GM19463 (cell line): ENCODE data around the gene C12orf42.
A peak's percentile ranks its signal among the peaks of the same experiment; 100 is the strongest.
"Not testable (repeated sequence)": the region's sequence is repeated elsewhere in the genome, so short reads cannot be mapped to it uniquely, and the experiment has no call there.

Source experiments
- ATAC-seq: cut with Tn5 transposase; IDR thresholded peaks from one replicate; pipeline ENCODE4 v1.9.1; 2021; ENCODE audit warnings: mild to moderate bottlenecking, moderate library complexity; ENCODE audit not compliant: unreplicated experiment

Gene C12orf42

DNA sequence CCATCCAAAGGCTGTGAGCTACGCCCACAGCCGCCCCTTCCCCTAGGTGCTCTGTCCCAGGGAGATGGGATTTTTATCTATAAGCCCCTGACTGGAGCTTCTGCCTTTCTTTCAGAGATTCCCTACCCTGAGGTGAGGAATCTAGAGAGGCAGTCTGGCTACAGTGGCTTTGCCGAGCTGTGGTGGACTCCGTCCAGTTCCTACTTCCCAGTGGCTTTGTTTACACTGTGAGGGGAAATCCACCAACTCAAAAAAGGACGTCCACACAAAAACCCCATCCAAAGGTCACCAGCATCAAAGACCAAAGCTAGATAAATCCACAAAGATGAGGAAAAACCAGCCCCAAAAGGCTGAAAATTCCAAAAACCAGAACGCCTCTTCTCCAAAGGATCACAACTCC, 70.1 kb downstream of the C12orf42 start:
- ATAC-seq, result not testable (repeated sequence)

DNA sequence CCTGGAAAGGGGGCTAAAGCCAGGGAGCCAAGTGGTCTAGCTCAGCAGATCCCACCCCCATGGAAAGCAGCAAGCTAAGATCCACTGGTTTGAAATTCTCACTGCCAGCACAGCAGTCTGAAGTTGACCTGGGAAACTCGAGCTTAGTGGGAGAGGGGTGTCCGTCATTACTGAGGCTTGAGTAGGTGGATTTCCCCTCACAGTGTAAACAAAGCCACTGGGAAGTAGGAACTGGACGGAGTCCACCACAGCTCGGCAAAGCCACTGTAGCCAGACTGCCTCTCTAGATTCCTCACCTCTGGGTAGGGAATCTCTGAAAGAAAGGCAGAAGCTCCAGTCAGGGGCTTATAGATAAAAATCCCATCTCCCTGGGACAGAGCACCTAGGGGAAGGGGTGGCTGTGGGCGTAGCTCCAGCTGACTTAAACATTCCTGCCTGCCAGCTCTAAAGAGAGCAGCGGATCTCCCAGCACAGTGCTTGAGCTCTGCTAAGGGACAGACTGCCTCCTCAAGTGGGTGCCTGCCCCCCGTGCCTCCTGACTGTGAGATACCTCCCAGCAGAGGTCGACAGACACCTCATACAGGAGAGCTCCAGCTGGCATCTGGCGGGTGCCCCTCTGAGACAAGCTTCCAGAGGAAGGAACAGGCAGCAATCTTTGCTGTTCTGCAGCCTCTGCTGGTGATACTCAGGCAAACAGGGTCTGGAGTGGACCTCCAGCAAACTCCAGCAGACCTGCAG, 70.8 kb downstream of the C12orf42 start:
- not testable (repeated sequence) for ATAC-seq

DNA sequence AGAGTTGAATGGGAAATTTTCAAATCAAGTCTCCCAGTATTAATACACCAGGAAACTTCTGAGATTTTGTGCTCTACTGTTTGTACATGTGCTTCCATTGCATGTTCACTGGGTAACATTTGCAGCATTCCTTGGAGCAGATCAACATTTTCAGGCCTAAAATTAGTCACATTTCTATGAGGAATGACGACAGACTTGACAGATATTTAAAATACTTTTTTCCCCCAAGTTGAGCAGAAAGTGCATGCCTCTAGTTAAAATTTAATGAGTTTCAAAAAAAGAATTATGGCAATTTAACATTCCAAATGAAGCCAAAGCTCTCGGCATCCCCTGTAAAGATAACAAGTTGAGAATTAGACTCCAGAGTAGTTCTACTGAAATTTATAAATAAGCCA, 72.3 kb downstream of the C12orf42 start:
- no peak for ATAC-seq

DNA sequence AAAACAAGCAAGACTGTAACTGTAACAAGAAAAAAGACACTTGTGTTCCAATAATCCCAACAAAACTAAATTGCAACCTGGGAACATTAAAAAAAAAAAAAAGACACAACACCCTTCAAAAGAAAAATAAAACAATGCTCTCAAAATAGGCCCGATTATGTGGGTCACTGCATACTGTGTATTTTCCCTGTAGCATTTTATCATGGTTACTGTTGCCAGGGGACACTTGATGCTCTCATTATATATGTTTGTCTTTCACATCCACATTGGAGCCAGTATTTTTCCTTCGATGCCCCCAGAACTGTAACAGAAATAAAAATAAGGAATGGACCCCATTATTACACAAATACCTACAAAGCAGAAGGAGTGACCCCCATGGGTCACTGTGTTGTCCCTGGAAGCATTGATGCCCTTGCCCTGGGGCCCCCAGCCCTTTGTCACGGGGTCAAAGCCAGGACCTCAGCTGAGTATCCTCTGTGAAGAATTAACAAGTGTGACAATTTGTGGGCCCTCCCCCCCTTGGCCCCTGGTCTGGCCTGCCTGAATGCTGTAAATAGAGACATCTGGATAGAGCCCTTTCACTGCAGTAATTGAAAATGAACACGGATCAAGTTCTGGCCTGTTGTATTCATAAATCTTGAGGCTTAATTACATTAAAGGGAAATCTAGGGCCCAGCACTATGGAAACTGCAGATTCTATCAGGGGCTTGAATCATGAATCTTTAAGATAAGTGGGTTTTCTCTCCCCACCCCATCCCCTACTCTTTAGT, 72.8 kb downstream of the C12orf42 start:
- no peak for ATAC-seq

DNA sequence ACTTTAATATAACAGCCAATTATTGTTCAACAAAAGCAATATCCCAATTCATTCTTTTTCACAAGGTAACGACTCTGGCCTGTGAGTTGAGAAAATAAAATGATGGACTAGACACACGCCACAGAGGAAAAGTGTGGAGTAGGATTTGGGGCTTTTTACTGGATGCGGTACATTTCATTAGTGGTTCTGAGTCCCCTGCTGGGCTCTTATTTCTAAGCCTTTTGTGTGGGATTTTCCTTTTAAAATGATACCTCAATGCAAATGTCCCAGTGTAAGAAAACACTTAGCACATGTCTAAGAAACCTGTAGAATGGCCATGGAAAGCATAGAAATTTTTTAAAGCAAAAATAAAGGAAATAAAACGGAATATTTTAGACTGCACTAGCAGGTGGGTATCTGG, 73.4 kb downstream of the C12orf42 start:
- ATAC-seq, result no peak

DNA sequence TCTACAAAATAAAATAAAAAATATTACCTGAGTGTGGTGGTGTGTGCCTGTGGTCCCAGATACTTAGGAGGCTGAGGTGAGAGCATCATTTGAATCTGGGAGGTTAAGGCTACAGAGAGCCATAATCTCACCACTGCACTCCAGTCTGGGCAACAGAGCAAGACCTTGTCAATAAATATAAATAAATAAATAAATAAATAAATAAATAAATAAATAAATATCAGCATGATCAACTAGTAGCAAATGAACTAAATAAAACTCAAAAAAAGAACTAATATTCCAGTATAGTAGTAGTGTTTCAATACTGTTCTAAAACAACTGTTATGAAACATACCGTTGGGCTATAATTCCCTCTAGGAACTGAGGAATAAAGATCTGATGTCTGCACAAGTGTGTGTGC, 74.4 kb downstream of the C12orf42 start:
- no peak for ATAC-seq

DNA sequence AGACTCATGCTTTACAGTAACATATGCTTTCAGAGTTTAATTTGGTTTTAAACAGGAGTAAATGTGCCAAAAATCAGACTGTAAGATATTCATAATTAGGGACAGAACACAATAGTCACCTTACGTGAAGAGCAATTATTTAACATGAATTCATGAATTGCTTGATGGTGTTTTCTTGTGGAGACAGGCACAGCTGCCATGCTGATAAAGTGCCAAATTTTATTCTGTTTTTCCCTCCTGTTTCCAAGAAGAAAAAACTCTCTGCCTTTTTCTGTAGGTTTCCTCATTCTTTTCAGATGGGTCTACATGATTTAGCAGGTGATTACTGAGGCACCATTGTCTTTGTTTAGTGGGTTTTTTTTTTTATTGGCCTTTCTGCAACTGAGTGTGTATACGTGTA, 80.1 kb downstream of the C12orf42 start:
- ATAC-seq, result no peak

DNA sequence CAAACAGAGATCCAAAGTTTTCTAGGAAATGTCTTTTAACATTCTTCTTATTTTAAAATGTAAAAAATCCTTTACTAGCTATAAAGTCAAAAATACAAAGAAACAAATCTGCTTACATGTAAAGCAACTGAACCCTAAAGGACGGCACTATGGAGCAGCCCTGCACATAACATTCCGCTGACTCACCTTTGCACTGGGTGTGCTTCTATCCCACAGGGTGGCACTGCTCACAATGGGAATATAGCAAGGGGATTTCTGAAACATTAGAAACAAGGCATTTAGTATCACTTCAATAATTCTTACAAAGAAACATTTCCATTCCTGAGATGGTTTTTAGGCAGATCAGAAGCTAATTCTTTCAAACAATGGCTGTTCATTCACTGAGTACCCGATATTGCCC, 94.3 kb downstream of the C12orf42 start:
- no peak for ATAC-seq

DNA sequence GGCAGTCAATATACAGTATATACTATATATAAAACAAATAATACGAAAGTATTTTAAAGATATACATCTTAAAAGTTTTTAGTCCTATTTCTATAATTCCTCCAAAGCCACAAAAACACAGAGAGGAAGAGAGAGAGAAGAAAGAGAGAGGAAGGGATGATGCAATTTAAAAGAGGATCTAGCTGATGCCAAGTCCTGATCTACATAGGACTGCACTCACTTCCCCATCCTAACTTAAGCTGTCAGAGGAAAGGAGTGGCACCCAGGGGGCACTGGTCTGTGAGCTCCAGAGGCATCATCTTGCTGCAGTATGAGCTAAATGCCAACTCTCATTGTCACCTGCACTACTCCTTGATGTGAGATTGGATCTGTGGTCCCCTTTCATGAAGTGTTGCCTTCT, 95.8 kb downstream of the C12orf42 start:
- no peak for ATAC-seq

DNA sequence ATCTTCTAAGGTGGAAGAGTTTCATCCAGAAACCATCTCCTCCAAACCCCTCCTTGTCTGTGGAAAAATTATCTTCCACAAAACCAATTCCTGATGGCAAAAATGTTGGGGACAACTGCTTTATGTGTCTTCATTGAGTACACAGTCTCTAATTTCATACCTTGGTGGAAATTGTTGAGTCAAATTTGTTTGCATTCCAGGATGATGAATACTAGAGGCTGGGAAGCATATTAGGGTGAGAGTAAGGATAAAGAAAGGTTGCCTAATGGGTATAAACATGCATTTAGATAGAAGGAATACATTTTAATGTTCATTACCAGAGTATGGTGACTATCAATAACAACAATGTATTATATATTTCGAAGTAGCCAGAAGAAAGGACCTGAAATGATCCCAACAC, 98.2 kb downstream of the C12orf42 start:
- no peak for ATAC-seq

DNA sequence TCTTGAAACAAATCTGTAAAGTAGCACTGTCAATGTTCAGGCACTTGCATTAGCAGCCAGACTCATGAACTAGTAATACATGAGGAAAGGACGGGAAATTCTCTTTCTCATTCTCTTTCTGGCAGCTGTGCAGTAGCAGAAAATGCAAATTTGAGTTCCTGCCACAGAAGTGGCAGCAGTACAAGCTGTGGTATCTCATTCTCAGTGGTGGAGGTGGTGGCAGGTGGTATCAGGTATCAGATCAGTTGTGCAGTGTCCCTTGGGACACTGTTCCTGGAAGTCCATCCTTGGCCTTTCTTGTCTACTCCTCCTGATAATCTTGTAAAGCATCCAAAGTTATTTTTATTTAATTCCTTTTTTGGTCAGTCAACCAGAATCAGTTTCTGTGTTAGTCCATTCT, 103.0 kb downstream of the C12orf42 start:
- peak; percentile 96 for ATAC-seq

DNA sequence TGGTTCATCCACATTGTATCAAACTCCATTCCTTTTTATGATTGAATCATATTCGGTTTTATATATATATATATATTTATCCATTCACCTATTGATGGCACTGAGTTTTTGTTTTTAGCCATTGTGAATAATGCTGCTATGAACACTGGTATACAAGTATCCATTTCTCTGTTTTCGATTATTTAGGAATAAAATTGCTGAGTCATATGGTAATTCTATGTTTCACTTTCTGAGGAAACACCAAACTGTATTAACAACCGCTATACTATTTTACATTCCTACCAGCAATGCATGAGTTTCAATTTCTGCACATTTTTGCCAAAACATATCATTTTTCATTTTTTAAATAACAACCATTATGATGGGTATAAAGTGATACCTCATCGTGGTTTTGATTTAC, 104.7 kb downstream of the C12orf42 start:
- ATAC-seq, result no peak

DNA sequence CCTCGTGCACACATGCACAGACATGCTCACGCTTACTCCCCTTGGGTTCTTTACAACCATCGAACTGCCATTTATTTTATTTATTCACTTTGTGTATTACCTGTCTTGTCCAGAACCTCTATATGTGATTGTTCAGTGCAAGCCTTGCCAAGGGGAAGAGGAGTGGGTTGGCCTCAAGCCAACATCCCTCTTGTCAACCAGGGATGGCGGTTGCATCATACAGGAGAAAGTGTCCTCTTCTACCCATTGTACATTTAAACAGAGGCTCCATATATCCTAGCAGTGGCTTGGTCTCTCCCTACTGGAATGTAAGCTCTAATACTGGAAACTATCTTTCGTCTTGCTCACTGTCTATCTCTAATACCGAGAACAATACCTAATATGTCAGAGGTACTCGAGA, 108.4 kb downstream of the C12orf42 start:
- no peak for ATAC-seq

DNA sequence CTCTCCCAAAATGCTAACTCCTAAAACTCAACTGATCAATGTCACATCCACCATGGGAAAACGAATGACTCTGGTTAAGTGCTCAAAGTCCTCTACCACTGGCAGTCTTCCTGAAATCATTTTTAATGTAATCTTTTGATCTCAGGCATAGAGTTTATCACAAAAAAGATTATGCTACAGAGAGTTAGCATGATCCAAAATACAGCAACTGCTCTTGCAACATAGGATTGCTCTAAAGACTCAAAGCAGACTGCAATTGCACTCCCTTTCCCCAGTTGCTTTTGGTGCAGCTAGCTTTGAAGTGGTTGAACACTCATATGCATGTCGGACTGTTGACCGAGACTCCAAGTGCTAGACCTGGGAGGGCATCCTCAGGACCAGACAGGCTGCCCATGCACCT, 109.3 kb downstream of the C12orf42 start:
- ATAC-seq, result no peak

DNA sequence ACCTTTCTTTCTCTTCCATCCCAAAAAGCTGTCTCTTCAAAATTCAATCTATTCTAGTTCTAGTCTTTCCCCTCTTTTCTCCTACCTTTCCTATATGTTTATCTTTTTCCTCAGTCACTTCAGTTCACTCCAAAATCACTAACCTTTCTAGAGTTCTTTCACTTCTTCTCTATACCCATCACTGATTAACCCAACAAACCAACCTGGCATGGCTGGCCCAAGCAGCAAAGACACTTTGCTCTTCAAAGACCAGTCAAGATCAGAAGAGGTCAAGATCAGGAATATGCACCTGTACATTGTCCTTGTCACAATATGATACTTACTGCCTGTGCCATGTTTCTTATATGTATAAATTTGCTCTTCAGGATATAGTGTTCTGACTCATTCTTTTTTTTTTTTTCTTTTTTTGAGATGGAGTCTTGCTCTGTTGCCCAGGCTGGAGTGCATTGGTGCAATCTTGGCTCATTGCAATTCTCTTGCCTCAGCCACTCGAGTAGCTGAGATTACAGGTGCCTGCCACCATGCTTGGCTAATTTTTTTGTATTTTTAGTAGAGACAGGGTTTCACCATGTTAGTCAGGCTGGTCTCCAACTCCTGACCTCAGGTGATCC, 112.9 kb downstream of the C12orf42 start:
- peak; percentile 47 for ATAC-seq

DNA sequence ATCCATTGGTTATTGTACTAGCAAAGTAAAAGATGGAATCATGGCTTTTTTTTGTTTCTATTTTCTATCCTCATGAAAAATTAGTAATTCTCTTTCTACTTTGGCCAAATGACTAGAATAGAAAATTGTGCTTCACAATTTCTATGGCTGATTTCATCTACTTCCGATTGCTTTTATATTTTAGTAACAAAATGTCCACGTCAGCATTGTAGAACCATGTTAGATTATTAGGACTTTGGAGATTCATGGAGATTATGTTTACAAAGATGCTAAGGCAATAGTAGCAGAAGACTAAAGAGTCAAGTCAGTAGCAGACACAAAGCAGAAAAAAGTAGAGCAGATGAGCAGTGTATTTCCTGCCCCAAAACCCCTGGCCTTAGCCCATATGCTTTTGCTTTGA, 113.6 kb downstream of the C12orf42 start:
- ATAC-seq, result no peak

DNA sequence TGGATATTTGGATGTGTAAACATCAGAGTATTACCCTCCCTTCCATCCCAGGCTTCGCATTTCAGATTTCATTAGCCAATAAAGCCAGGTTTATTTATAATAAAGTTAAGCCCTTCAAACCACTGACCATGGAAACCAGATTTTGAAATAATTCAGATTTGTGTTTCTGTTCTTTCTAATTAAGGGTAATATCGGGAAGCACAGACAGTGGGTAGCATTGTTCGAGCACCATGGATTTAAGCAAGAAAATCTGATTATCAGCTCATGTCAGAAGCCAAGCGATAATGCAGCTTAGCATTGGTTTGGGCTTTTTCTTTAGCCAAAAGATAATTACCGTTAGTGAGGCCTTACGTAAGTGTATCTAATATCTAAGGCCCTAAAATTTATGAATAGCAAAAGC, 116.1 kb downstream of the C12orf42 start:
- ATAC-seq, result no peak

DNA sequence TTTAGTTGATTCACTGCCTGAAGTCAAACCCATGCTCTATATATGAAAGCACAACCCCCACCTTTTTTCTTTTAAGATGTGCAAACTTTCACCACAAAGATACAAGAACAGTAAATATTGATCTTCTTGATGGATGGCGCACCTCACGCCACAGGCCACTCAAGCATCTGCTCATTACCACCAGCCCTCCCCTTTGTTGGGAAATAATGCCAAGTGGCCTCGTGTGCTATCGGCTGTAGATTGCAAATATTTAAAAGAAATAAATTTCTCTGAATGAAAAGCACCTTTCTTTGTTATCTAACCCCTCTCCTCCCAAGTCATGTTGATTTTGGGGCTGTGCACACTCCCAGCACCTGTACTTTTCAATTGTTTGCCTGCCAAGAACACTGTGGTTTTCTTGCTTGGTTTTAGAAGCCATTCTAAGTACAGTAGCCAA, 122.7 kb downstream of the C12orf42 start:
- no peak for ATAC-seq

DNA sequence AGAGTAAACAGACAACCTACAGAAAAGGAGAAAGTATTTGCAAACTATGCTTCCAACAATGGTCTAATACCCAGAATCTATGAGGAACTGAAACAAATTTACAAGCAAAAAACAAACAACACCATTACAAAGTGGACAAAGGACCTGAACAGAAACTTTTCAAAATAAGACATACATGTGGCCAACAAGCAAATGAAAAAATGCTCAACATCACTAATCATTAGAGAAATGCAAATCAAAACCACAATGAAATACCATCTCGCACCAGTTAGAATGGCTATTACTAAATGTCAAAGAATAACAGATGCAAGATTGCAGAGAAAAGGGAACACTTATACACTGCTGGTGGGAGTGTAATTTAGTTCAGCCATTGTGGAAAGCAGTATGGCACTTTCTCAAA, 125.8 kb downstream of the C12orf42 start:
- ATAC-seq, result peak; percentile 74

DNA sequence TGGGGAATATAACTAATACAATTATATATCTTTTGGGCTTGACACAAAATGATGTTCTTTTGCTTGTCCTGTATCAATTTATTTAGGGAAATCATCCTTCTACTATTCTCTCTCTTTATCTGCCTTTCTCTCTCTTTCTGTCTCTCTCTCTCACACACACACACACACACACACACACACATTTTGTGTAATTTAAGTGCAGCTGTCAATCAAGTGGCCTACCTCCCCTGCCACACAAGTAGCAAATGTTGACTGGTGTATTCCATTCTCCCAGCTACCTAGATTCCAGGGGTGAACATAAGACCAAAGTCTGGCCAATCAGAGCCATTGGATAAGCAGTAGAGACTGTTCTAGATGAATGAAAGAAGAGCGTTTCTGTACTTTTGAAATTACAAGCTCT, 127.6 kb downstream of the C12orf42 start:
- ATAC-seq, result no peak

DNA sequence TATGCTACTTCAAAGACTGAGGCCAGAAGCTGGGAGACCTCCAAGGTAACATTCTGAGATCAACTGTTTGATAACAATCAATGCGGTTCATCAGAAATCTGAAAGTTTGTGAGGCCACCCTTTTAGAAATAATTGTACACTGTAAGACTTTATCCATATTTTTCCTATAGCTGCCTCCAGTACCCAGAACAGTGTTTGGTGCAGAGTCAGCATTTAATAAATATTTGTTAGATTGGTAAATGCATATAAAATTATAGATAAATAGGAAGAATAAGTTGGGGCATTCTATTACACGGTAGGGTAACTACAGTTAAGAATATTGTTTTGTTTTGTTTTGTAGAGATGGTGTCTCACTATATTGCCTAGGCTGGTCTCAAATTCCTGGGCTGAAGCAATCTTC, 141.4 kb downstream of the C12orf42 start:
- ATAC-seq, result no peak

DNA sequence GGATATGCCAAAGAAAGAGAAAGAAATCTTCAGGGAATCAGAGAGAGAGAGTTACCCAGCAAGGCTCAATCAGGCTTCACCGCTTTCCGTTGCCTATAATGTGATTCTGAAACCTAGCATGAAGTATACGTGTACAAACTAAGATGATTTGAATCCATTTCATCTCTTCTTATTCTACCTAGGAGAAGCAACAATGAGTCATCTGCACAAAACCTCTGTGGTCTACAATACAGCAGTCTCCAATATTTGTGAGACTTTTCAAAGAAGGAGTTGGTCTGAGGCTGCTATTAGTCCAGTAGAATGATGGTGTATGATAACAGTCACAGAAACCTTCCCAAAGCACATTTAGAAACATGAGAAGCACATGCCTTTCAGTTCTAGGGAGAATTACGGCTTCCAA, 141.9 kb downstream of the C12orf42 start:
- ATAC-seq, result no peak
